GM18873 (cell line): ENCODE results near the gene WLS.
"Not testable (repeated sequence)": the region's sequence is repeated elsewhere in the genome, so short reads cannot be mapped to it uniquely, and the experiment has no call there.

Experiments
- ATAC-seq: cut with Tn5 transposase; IDR thresholded peaks from one replicate; pipeline ENCODE4 v1.9.1; 2021; ENCODE audit warnings: mild to moderate bottlenecking, moderate library complexity, moderate number of reproducible peaks; ENCODE audit not compliant: unreplicated experiment, low FRiP score

The WLS gene

GRCh38 chr1:68232289-68233148, at the start of gene WLS:
Gene WLS, minus strand, starts transcription at chr1:68232523. Its CDS starts 224 bp downstream, at chr1:68232299.
- ATAC-seq: no peak

- ATAC-seq: no peak
These were observed 48.0 kb upstream of the WLS start for GRCh38 chr1:68280286-68280685.

DNA sequence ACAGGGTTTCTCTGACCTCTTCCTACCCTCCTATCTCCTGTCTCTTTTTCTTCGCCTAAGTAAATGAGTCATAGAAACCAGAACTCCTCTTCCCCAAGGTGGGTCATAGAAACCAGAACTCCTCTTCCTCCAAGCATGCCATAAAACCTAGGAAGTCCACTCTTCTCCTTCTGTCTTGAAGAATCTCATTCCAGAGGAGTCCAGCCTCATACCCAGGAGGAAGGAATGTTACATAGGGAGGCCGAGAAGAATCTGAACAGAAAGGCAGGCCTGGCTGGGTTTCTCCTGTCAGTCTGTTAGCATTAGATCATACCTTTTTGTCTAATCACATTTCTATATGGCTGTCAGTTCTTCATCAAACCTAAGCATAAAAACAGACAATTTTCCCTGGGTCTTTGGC, 47.5 kb upstream of the WLS start:
- no peak for ATAC-seq

GRCh38 chr1:68278221-68278620, 45.9 kb upstream of the WLS start:
- no peak for ATAC-seq

- no peak for ATAC-seq
These were observed 44.1 kb upstream of the WLS start for GRCh38 chr1:68276448-68276847.

- ATAC-seq: no peak
These were observed 41.2 kb upstream of the WLS start for GRCh38 chr1:68273530-68273929.

DNA sequence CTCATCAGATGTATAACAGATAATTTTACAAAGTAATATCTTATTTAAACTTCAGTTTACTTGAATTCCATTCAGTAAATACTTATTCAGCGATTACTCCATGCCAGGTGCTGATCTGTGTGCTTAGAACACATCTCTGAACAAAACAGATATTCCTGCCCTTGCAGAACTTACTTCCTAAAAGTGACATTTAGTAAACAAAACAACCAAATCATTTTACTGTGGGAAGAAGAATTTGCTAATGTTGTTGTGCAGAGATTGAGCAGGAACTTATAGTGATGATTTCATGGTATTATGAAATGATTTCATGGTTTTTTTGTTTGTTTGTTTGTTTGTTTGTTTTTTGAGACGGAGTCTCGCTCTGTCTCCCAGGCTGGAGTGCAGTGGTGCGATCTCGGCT, 39.3 kb upstream of the WLS start:
- ATAC-seq: no peak

DNA sequence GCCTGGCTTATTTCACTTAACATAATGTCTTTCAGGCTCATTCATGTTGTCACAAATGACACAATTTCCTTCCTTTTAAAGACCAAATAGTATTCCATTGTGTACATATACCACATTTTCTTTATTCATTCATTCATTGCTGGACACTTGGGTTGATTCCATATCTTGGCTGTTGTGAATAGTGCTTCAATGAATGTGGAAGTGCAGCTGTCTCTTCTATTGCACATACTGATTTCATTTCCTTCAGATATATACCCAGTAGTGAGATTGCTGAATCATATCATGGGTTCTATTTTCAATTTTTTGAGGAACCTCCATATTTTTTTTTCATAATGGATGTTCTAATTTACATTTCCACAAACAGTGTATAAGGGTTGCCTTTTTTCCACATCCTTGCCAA, 38.6 kb upstream of the WLS start:
- ATAC-seq: no peak

DNA sequence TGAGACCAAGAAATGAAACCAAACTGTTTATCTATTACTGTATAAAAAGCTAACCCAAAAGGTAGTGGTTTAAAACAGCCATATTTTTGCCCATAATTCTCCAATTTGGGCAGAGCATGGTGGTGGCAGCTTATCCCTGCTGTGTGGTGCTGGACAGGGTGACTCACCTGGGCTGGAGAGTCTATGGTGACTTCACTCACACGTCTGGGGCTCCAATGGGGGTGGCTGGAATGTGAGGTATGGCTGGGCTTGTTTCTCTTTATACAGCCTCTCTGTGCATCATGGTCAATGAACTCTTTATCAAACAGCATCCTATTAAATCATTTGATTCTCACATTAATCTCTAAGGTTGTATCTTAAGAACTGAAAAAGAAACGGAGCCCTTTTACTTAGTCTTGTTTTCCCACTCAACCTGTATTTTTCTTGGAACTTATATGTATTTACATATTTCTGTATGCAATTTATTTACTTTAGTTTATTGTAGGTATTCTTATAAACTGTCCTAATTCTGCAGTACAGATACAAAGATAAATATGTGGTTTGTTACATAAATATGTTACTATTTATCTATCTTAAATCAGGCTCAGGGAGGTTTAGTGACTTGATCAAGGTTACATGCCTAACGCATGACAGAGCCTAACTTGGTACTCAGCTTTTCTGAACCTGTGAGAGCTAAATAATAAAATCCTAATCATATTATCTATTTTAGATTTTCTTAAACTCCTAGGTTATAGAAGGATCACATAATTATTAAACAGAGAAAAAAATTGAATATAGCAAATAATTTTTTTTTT, 37.5 kb upstream of the WLS start:
- ATAC-seq: no peak

DNA sequence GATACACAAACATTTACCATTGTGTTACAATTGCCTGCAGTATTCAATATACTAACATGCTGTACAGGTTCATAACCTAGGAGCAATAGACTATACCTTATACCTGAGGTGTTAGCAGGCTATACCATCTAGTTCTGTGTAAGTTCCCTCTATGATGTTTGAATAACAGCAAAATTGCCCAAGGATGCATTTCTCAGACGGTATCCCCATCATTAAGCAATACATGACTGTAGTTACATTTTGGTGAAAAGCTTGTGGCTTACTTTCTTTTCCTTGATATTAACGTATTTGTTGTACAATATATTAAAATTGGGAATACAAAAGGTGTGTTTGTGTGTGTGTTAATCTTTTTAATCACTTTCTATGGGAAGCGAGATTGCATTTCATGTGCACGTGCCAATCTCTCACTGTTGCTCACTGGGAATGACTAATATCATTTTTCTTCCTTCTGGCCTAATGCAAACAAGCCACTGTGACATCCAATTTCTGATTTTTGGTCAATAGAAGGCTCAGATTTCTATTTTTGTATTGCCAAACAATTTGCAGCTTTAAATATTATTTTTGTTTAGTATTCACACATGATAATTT, 36.7 kb upstream of the WLS start:
- no peak for ATAC-seq

- ATAC-seq: not testable (repeated sequence)
These were observed 24.5 kb upstream of the WLS start for GRCh38 chr1:68256824-68257223.

DNA sequence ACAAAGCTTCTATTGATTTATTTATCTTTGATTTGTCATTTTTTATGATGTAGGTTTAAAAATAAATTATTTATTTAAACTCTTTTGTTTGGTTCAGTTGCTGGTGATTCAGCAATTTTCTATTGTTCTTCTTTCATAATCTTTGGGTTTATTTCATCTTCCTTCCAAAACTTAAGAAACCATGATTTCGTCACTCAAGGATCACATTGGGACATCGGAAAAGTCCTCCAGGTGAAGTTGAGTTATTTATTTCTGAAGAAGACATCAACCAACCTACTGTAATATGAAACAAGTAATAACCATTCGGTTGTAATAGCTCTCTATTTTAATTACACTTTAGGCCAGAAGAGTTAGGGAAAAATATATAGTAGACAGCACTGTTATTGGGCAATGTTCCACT, 23.0 kb upstream of the WLS start:
- no peak for ATAC-seq

DNA sequence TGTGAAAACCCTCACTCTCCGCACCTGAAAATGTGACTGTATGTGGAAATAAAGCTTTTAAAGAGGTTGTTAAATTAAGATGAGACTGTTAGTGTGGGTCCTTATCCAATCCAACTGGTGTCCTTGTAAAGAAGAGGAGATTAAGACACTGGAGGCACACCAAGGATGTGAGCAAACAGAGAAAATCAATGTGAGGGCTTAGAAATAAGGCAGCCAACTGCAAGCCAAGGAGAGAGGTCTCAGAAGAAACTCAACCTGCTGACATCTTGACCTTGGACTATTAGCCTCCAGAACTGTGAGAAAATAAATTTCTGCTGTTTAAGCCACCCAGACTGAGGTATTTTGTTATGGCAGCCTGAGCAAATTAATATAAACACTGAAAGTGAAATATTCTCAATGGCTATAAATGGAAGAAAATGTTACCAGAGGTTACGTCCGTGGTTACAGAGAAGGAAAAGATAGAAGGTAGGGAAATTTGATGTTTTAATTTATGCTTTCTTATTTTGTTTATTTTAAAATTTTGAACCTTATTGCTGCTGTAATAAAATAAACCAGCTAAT, 22.4 kb upstream of the WLS start:
- no peak for ATAC-seq

GRCh38 chr1:68237040-68237439, 4.7 kb upstream of the WLS start:
- no peak for ATAC-seq

DNA sequence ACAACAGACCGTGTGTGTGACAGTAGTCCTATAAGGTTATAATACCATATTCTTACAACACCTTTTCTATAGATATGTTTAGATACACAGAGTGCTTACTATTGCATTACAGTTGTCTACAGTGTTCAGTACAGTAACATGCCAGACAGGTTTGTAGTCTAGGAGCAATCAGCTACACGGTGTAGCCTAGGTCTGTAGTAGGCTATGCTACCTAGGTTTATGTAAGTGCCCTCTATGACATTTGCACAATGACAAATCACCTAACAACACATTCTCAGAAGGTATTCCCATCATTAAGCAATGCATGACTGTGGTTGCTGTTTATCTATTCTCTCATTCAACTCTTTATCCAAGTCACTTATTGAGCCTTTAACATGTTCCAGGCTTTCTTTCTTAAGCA, 1.8 kb upstream of the WLS start:
- ATAC-seq: no peak

DNA sequence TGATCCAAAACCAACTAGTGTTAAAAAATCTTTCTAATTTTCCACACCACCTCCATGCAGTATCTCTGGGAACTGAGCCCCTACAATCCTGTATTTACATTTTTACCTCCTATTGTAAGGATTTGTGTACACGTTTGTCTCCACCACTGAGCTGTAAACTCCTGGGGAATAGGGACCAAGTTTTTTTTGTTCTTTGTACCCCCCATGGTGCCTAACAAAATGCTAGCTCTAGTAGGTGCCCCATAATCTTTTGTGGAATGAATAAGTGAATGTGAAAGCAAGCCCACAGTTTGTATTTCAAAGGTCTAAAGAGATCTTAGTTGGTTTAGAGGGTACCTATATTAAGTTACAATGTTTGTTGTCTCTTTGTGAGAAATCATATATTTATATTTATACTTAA, 879 bp upstream of the WLS start:
- no peak for ATAC-seq

- ATAC-seq: no peak
These were observed 565 bp downstream of the WLS start for GRCh38 chr1:68231627-68232288.

DNA sequence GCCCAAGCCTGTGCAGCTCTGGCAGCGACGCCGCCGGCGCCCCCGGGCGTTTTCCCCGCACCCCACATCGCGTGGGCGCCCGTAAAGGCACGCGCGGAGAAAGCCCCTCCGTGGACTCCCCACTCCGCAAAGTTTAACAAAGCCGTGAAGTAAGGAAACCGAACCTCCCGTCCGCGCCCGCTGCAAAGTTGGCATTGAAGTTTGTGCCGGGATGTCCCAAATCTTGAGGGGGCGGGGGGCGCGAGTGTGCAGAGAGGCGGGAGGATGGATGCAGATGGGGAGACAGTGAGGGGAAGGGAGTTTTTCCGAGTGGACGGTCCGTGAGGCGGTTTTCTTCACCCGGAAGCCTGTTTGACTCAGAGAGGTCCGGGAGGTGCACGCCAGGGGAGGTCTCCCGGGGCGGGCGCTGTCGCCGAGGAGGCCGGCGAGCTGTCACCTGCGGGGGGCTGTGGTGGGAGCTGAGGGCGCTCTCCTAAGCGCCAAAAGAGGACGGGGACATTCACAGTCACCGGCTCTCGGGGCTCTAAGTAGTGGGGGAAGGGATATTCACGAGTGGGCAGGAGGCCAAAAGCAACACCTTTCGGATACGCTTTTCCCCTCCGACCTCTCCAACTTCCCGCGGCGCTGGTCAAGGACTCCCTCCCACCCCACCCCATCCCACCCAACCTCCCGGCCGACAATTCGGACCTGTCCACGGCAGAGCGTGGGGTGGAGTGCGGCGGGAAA, 1.3 kb downstream of the WLS start:
- ATAC-seq: no peak

- no peak for ATAC-seq
These were observed 1.9 kb downstream of the WLS start for GRCh38 chr1:68230484-68230802.
